NT2/D1 (cell line): ENCODE results near the gene SPATA21.

ENCODE experiments used
- SUZ12 ChIP-seq: IDR thresholded peaks from 2 replicates; pipeline ENCODE4 v1.6.1; 2011; ENCODE audit not compliant: insufficient read length, insufficient read depth; ENCODE audit errors: extremely low read depth
- YY1 ChIP-seq: IDR thresholded peaks from 2 replicates; pipeline ENCODE4 v1.6.1; 2011; ENCODE audit not compliant: insufficient read length, insufficient read depth

DNA sequence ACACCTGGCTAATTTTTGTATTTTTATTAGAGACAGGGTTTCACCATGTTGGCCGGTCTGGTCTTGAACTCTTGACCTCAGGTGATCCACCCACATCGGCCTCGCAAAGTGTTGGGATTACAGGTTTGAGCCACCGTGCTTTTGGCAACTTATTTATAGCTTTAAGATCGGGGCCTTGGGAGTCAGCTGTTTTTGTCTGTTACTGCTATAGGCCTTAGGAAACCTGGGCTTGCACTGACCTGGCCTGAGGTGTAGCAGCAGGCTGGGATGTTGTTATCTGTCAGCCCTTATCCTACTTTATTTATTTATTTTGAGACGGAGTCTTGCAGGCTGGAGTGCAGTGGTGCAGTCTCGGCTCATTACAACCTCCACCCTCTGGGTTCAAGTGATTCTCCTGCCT is 58.8 kb downstream of the SPATA21 start:
- no peak for TF ChIP-seq YY1
- TF ChIP-seq SUZ12, result no peak
